Endometrium (tissue), 2 donors: ENCODE measurements around the gene HOXD8.

Experiments
- FAIRE-seq: peaks from 2 replicates; lab custom pipeline; 2012; peaks lifted over from hg19 to GRCh38; lab: Jason Lieb, UNC
- donor health status: control.
- donor health status: control.

The HOXD8 gene

DNA sequence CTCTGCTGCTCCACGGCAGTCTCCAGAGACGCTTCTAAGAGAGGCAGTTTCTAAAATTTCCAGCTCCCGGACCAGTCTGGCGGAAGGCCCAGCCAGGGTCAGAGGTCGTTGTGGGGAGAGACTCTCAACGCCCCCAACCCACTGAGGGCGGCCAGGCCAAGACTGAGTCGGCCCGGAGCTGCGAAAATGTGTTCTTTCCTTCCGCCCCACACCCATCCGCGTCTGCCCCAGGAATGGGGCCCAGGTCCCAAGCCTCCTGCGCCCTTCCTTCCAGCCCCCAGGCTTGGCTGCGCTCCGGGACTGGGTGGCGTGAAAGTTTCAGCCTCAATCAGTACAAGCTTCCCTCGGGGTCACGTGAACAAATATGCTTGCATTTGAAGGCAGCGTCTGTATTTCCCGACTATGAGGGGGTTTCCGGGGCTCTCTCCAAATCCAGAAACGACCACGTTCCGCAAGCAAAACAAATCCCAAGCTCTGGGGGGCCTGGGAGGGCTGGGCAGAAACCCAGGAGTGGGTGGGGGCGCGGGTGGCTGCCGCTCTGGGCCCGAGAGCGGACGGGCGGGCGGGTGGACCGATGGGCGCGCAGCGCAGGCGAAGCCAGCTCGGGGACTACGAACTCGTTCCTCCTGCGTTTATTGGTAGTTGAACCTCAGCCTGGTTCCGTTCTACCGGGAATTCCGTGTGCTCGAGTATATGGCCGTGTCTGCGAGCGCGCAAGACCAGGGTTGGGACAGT is 30.9 kb downstream of the HOXD8 start:
- FAIRE-seq = no peak

DNA sequence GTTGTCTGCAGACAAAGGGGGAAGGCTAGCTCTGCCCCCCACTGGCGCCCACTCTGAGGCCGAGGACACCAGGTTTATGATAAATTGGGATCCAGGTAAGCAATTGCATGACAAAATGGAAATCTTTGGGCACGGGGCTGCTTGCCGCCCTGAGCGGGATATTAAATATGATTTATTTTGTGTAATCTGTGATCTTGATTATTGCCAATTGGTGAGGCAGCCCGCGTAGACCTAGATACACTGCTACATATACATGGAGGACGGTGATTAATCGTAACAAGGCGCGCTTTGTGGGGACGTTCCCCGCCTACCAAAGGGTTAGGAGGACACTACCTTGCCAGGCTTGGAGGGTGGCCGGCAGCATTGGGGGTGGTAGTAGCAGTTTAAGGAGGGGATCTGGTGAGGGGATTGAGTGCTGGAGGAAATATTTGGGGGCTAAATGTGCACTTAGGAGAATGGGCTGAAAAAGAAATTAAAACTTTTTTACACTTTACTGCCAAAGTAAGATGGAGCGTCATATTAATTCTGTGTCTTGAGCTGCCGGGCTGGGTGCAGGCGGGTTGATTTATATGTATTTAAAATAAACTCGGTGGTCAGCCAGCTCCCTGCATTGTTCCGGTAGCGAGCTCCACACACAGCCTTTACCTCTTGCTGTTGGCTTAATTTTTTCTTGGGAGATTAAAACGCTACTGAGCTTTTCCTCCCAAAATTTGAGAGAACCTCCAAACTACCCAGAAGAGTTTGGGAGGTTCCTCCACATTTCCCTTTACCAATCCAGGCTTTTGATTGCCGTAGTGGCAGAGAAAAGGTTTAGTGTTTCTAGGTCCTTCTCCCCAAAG is 31.7 kb downstream of the HOXD8 start:
- no peak for FAIRE-seq

DNA sequence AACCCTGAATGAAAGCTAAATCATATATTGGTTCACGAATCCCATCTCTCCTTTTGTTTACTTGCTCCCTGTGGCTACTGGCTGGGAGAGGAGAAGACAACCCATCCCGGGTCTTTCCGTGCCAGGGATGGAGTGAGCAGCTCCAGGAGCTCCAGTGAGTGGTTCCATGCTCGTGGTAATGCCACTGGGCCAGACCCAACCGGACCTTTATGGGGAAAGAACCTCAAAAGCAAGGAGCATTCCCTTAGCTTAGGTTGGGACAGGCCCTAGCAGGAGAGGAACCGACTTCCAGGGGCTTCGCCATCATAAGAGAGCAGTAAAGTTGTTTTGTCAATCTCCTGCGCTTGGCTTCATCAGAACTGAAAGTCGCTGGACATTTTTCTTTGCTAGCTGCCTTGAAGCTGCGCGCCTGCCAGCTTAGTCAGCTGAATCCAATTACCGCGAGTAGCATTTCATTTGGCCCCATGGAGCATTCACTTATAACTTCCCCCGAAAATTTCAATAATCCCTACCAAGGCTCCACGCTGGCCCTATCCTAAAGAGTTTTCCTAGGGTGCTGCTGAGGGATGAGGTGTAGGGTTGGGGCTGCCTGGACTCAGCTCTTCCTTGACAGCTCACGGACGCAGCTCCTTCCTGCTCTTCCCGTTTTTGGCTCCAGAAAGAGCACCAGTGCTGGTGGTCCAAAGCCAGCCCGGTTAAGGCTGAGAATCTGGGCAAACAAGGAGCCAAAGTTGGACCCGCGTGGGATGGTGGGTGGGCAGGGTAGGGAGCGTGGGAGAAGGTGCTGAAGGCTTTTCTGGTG is 32.5 kb downstream of the HOXD8 start:
- no peak for FAIRE-seq

DNA sequence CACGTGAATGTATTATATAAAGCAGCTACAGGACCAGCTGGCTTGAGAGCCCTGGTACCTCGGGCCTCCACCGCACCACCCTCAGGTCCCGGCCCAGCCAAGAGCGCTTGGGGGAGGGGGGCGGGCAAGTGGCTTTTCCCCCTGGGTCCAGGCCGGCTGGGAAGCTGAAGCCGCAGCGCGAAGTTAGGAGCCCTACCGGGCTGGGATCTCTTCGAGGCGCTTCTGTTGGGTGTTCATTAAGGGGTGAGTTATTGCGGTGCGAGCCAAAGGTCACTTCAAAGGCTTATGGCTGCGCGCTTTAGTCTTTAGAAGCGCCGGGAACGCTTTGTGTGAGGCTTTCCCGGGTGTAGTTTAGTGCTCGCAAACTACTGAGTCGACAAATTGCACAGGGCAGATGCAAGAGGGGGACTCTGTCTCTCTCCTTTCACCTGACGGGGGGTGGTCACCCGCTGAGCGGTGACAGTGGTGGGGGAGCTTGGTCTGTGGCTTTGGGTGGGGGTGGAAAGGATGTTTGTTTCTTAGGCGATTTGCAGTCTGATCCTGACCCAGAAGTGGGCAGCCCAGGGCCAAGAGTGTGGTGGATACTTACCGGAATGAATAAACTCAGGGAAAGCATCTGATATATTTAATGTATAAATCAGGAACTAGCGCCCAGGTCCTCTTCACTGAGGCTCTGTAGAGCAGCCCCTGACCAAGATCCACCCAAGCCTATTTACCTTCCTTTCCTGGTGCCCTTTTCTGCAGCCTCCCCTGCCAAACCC is 33.6 kb downstream of the HOXD8 start:
- no peak for FAIRE-seq

DNA sequence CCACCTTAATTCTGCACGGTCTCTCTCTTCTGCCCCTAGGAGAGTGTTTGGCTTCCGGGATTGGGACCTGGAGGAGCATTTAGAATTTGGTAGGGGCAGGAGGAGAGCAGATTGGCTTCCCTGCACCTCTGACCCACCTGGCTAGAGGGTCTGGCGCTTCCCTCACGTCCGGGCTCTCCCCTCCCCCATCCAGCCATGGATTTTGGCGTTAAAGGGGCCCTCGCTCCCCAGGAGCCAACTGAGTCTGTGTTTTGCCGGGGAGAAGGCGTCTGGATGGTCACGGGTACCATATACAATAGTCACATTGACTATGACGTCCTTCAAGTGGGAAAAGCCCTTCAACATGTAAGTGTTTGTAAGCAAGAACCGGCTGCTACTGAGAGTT is 34.2 kb downstream of the HOXD8 start:
- no peak for FAIRE-seq

DNA sequence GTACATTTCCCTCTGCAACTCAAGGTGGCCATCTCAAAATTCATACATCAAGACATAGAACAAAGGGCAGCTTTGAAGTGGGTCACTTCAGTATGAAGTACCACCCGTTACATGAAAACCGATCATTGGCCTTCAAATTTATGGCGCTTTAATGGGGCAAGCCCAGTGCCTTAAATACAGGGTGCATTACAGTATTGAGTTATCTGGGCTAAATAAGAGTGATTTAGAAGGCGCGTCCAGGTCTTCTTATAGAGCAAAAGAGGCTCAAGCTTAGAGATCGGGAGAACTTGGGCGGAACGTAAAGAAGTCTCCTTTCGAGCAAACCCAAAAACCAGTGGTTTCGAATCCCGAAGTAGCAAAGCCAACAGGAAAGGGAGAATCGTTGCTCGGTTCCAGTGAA is 34.7 kb downstream of the HOXD8 start:
- FAIRE-seq = no peak

DNA sequence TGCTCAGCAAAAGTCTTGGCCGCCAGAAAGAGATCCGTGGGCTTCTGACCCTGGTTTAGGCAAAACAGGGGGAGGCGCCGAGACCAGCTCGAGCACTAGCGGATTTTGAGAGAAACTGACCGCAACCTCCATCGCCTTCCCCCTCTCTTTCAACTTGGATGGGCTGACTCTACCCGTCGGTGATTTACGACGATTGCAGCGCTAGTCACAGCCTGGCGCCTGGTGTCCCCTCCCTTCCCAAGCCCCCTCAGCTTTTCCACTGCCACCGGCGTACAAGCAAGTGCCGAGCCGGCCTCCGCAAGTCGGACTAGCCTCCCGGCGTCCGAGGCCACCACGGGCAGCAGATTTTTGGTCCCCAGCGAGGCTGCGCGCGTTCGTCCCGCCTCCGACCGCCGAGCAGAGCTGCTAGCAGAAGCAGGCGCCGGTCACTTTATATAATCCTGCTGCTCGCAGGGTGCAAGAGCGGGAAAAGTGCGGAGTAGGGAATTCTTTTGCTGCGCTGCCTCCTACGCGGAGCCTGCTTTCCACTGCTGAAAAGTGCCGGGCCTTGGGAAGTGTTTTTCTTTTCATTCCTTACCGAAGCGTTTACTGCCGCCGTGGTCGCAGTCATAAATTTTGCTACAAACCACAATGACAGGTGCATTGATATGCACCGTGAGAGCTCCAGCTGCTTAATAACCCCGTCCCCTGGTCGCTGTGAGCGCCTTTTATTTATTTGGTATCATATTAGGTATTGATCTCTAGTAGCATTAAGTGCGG is 35.3 kb downstream of the HOXD8 start:
- FAIRE-seq = no peak

DNA sequence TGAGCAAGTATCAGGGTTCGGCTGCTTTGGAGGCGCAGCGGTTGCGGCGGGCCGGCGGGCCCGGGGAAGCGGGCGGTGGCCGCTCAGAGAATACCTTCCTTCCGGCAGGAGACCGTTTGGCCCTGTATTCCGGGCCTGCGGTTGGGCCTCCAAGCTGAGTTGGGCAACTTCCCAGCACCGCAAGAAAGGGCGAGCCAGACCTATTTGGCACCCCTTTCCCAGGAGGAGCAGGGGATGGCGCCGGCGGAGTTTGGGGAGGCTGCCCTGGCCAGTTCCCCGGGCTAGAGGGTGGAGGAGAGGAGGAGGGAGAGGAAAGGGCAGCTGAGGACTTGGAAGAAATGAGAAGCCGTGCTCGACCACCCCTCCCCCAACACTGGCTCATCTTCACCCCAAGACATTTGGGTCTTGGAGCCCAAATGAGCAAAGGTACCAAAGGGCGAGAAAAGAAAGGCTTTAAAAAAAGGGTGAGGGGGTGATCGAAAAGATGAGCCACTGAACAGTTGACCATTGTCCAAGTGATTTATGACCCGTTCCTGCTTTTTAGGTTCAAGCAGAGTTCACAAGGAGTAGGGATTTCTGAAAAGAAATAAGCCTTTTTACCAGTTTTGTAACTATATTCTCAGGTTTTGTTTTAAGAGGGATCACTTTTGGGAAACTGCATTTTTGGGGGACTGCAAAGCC is 36.0 kb downstream of the HOXD8 start:
- no peak for FAIRE-seq

DNA sequence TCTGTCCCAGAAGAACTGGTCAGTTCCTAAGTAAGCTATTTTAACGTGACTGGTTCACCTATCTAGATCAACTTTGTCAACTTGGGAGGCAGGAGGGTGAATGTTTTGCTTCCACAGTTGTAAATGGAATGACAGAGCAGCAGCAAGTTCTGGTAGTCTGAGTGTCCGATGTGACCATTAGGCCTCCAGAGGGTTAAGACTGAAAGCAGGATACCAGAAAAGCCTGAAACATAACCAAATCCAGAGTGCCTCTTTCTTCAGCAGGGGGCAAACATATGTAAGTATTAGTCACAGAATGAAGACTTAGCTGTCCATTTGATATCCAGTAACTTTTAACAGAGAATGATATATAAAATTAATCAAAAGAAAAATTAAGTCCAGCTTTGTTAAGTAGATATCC is 36.8 kb downstream of the HOXD8 start:
- no peak for FAIRE-seq

DNA sequence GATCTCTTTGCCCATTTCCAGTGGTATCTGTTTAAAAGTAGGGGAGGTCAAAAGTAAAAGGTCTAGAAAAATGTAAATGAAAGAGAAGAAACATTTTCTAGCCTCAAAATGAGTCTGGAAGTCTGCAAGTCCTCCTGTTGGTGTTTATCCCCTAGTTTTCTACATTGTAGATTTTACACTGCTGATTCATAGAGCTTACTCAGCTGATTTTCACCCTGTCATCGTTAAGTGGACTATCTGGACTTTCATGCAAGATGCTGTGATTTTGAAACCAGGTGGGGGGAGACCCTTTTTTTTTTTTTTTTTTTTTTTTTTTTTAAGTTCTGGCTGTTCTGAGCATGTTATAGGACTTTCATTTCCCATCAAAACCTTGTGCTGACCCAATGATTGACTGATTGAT is 37.9 kb downstream of the HOXD8 start:
- no peak for FAIRE-seq

DNA sequence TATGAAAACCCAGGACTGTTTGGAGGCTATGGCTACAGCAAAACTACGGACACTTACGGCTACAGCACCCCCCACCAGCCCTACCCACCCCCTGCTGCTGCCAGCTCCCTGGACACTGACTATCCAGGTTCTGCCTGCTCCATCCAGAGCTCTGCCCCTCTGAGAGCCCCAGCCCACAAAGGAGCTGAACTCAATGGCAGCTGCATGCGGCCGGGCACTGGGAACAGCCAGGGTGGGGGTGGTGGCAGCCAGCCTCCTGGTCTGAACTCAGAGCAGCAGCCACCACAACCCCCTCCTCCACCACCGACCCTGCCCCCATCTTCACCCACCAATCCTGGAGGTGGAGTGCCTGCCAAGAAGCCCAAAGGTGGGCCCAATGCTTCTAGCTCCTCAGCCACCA is 39.7 kb downstream of the HOXD8 start:
- no peak for FAIRE-seq

DNA sequence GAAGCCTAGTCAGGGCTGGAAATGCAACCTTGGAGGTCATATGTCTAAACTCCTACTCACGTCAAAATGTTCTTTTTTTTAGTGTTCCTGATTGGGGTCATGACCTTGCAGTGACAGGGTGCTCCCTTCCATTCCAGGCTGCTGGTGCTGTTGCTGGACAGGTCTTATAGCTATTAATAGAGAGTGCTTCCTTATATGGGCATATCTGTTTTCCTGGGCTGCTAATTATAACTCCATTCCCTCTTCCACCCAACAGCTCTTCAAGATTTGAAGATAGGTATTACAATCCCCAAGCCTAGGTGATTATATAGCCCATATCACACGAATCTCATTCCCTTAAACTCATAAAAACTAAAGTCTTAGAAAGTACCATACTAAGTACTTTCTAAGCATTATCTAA is 40.2 kb downstream of the HOXD8 start:
- no peak for FAIRE-seq

DNA sequence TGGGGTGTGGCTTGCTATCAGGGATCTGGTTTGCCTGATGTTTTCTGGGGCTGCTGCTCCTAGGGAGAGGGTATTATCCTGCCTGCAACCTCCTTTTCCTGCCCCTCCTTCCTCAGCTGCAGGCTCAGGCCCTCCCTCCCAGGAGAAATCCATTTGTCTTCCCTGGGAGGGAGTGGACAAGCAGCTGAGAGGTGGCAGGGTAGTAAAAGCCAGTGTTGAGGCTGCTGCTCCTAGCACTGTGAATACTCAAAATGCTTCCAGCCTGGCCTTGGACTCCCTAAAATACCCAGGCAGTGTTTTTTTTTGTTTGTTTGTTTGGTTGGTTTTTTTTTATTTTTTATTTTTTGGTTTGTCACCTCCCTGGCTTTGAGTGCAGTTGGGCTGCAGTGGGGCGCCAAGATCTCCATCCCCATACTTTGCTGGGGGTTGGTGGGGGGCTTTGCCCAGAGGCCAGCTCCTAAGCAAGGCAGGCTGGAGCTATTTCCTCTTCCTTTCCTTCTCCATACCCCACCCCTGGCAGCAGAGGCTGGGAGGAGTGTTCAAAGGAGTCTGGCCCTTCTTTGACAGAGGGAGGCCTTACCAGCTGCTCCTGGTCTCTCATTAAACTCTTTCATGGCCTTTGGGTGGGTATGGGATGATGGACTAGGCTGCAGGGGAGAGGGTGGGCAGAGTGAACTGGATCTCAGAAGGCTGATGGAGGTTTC is 41.2 kb downstream of the HOXD8 start:
- FAIRE-seq = no peak

DNA sequence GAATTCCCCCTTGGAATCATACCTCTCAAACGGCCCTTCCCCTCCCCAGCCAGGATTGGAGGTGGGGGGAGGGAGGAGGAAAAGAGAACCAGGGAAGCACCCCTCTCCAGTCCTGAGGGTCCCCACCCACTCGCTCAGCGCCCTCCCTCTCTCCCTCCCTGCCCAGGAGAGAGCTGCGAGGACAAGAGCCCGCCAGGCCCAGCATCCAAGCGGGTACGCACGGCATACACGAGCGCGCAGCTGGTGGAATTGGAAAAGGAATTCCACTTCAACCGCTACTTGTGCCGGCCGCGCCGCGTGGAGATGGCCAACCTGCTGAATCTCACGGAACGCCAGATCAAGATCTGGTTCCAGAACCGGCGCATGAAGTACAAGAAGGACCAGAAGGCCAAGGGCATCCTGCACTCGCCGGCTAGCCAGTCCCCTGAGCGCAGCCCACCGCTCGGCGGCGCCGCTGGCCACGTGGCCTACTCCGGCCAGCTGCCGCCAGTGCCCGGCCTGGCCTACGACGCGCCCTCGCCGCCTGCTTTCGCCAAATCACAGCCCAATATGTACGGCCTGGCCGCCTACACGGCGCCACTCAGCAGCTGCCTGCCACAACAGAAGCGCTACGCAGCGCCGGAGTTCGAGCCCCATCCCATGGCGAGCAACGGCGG is 42.0 kb downstream of the HOXD8 start:
- FAIRE-seq = no peak

DNA sequence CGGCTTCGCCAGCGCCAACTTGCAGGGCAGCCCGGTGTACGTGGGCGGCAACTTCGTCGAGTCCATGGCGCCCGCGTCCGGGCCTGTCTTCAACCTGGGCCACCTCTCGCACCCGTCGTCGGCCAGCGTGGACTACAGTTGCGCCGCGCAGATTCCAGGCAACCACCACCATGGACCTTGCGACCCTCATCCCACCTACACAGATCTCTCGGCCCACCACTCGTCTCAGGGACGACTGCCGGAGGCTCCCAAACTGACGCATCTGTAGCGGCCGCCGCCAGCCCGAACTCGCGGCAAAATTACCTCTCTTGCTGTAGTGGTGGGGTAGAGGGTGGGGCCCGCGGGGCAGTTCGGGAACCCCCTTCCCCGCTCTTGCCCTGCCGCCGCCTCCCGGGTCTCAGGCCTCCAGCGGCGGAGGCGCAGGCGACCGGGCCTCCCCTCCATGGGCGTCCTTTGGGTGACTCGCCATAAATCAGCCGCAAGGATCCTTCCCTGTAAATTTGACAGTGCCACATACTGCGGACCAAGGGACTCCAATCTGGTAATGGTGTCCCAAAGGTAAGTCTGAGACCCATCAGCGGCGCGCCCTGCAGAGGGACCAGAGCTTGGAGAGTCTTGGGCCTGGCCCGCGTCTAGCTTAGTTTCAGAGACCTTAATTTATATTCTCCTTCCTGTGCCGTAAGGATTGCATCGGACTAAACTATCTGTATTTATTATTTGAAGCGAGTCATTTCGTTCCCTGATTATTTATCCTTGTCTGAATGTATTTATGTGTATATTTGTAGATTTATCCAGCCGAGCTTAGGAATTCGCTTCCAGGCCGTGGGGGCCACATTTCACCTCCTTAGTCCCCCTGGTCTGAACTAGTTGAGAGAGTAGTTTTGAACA is 42.7 kb downstream of the HOXD8 start:
- no peak for FAIRE-seq

DNA sequence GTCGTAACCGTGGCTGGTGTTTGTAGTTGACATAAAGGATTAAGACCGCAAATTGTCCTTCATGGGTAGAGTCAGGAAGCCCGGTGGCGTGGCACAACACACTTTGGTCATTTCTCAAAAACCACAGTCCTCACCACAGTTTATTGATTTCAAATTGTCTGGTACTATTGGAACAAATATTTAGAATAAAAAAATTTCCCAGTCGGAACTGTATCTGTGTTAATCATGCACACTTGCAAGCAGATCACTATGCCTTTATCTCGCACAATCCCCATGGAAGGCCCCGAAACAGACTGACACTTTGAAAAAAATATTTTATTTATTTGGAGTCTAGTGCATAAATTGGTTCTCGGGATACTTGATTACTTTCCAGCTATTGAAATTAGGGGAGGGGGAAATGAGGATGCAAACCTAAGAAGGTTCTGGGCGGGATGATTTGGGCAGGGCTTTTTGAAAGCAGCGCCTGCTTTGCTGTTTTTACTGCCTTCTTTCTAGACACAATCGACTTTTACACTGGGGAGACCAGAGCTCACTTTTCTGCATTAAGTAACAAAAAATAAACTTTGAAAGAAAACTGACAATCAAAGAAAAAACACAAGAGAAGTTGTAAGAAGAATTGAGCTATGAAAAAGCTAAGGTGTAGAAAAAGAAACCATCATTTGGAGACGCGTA is 43.5 kb downstream of the HOXD8 start:
- no peak for FAIRE-seq

DNA sequence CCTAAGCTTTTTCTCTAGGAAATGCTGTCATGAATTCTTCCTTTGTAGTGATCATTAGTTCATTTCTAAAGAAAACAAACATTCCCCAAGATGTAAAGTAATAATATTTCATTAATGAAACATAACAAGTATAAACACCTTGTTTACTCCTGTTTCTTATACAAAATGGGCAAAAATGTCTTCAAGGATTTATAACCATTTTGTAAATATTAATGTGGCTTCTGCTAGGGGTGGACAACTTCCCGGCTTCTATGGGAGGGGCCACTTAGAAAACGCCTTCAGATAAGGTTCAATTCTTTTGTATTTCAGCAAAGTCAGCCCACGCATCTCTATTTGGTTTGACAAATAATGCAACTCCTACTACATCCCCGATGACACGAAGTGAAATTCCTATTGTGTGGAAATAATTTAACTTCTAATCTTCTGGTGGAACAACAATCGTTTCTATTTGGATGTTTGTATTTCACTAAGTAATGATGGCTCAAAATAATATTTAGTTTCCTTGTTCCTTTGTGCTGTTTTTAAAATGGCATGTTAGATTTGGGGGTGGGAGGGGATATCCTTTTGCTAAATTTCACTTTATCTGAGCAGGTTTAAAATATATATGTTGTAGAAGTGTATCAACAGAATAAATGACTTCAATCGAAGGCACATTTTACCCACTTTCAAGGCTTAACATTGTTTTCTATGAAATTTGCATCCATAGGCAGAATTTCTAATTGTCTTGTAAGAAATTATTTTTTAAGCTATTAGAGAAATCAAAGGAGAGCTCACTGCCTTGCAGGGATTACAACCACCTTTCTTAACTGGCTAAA is 44.3 kb downstream of the HOXD8 start:
- FAIRE-seq = no peak
